ENCODE results near the gene F8.

GRCh38 chrX:154908821-154909220 is 113.7 kb downstream of the F8 start:
- no peak for TF ChIP-seq EGR1 (IDR thresholded peaks at IDR 0.05; ENCODE audit: low read depth)
- TF ChIP-seq CTCF (IDR thresholded peaks at IDR 0.05 in 2 of 3, conservative IDR thresholded peaks at IDR 0.05 in 1 of 3; ENCODE audit: borderline replicate concordance in 1 of 3, insufficient read depth in 1 of 3, low read depth in 2 of 3, low read length in 2 of 3) = no peak
- TF ChIP-seq POLR2A (IDR thresholded peaks at IDR 0.05; ENCODE audit: borderline replicate concordance, extremely low read depth, insufficient read depth, insufficient read length) = no peak
- no peak for TF ChIP-seq SP1 (IDR thresholded peaks at IDR 0.05; ENCODE audit: low read depth)
- no peak for TF ChIP-seq REST (IDR thresholded peaks at IDR 0.05; ENCODE audit: low read depth)
- TF ChIP-seq POLR2AphosphoS5 (IDR thresholded peaks at IDR 0.05; ENCODE audit: low read depth, low read length) = no peak
- TF ChIP-seq ZFX (IDR thresholded peaks at IDR 0.05) = no peak
- no peak for TF ChIP-seq RAD21 (IDR thresholded peaks at IDR 0.05; ENCODE audit: low read depth)
- no peak for TF ChIP-seq CBX3 (IDR thresholded peaks at IDR 0.05; ENCODE audit: low read depth)
- TF ChIP-seq ELF1 (IDR thresholded peaks at IDR 0.05; ENCODE audit: borderline replicate concordance, low read depth) = no peak
- TF ChIP-seq YY1 (IDR thresholded peaks at IDR 0.05; ENCODE audit: extremely low read depth, insufficient replicate concordance, low read depth, low read length) = no peak
- TF ChIP-seq EZH2 (IDR thresholded peaks at IDR 0.05) = no peak
- TF ChIP-seq JUND (IDR thresholded peaks at IDR 0.05) = no peak
